HG03469 (cell line): Measurements from ENCODE around the gene DDX55.

Source experiments
- ATAC-seq: cut with Tn5 transposase; IDR thresholded peaks from one replicate; pipeline ENCODE4 v1.9.1; 2021; ENCODE audit warnings: mild to moderate bottlenecking, moderate library complexity, moderate number of reproducible peaks; ENCODE audit not compliant: unreplicated experiment

Gene DDX55

DNA sequence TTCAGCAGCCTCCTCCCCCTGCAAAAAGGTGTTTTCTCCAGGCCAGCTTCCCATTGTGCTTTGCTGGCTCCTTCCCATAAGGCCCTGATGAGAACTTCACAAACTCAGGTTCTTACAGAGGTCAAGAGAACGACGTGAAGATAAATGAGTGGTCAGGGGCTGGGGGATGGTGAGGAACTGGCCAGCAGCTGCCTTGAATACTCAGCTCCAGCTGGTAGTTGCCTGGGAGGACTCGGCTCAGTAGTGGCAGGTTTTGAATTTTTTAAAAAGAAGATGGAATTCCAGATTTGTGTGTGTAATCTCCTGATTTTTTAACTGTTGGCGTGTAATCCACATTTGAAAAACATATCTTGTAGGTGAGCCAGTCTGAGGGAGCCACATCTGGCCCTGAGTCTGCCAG, 5.9 kb downstream of the DDX55 start:
- ATAC-seq: no peak

DNA sequence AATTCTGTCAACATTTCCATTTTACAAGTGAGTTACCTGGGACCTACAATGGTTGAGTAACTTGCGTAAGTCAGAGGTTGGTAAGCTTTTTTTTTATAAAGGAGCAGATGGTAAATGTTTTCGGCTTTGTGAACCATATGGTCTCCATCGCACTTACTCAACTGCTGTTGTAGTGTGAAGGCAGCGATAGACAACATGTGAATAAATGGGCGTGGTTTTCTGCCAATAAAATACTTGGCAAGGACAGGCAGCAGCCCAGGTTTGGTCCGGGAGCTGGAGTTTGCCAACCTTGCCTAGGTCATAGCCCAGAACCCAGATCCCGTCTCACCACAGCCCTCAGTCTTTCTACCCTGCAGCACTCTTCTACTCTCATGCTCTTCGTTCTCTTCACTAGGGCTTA, 6.3 kb downstream of the DDX55 start:
- no peak for ATAC-seq

DNA sequence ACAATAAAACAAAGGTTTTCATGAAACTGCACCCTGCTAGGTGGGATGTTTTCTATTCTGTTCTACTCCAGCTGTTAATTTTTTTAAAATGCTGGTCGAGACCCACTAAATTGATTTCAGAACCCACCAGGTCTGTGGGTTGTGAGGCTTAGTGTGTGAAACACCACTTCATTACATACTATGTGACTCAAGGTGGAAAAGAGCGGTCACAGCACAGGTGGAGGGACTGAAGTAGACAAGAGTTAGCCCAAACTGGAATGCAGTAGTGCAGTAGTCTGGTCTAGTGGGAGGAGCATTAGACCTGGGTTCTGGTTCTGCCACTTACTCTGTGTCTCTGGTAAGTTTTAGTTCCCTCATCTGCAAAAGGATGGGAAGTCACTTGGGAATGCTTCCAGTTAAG, 12.2 kb downstream of the DDX55 start:
- no peak for ATAC-seq

DNA sequence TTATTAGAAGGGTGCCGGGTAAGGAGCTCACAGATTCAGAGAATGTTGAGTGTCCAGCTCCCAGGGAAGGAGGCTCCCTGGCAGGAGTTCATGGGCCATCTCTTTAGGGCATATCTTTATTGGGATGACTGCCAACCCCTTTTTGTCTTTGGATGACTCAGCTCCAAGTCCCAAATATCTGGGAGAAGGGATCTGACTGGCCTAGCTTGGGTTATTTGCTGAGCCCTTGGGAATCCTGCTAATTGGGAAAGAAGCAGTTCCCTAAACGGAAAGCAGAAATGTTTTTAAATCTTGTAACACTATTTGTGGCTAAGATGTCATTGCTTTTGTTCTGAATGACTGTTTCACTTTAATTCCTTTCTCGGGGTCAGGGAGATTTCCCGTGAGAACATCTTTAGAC, 12.6 kb downstream of the DDX55 start:
- ATAC-seq: no peak

DNA sequence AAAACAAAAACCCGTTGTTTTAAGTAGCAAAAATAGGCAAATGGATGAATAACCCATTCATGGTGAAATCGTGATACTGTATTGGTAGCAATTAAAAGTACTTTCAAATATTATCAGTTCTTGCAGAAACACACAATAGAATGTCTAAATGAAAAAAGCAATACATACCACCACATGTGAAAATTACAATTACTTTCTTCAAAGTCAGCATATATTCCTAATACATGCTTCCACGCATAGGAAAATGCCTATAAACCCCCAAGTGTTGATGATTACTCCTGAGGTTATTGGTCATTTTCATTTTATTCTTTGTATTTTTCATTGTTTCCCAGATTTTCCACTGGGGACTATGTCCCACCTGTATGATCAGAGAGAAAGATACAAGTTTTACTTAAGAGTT, 15.2 kb downstream of the DDX55 start:
- ATAC-seq: no peak

DNA sequence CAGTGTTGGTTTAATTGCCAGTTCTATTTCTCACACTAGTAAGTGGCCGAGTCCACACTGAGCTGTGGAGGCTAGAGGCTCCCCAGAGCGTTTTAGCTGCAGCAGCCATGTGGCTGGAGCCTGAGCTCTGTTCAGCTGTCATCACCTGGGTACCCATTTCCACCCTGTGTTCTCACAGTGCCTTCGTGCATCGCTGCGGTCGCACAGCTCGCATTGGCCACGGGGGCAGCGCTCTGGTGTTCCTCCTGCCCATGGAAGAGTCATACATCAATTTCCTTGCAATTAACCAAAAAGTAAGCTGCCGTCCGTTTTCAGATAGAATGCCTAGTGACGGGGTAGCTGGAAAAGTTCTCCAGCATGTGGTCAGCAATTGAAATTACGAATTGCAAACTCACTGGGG, 15.7 kb downstream of the DDX55 start:
- ATAC-seq: no peak

DNA sequence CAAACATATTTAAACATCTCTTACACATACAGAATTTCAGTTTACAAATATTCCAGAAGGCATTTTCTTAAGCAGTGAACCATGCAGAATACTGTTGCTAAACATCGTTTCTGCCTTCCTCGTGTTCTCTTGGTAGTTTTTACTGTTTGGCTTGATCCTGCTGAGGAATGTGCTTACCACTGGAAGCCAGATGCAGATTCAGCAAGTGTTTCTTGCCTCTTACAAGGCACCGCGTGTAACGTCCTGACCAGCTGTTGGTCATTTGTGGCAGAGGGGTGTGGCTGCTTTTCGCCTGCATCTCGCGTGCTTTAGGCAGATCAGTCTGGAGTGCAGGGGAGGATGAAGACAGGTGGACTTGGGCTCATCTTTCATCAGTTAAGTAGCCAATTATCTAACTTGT, 19.2 kb downstream of the DDX55 start:
- no peak for ATAC-seq

DNA sequence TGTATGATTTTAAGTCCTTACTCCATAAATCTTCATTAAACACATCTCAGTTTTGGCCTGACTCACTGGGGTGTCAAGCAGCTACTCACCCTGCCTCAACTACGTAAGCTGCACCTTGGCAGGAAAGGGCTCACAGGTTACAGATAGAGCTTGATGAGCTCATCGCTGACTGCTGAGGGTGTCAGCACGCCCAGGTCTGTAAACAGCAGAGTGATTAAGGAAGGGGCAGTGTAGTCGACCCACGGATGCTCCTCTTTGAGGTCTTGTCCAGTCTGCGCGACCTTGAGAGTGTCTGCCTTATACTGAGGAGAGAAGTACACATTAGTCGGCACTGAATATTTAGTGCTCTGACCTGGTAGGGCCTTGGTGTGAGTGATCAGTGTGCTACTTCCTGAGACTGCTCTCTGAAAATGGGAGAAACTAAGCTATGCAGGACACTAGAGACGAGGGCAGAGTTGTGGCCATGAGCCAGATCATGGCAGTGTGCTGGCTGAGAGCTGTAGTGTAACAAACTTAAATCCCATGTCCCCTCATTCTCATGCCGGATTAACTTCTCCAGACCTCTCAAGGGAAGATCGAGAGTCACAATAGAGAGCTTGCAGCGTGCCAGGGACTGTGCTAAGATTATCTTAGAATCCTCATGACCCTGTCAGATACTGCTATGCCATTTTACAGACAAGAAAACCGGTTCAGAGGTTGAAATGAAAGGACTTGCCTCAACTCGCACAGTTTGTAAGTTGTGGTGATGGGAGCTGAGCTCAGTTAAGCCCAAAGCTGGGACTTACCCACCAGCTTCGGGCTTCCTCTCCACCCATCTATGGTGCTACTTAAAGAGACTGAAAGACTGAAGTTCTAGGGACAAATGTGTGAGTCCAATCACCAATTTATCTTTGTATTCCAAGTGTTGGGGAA, 20.0 kb downstream of the DDX55 start:
- no peak for ATAC-seq

DNA sequence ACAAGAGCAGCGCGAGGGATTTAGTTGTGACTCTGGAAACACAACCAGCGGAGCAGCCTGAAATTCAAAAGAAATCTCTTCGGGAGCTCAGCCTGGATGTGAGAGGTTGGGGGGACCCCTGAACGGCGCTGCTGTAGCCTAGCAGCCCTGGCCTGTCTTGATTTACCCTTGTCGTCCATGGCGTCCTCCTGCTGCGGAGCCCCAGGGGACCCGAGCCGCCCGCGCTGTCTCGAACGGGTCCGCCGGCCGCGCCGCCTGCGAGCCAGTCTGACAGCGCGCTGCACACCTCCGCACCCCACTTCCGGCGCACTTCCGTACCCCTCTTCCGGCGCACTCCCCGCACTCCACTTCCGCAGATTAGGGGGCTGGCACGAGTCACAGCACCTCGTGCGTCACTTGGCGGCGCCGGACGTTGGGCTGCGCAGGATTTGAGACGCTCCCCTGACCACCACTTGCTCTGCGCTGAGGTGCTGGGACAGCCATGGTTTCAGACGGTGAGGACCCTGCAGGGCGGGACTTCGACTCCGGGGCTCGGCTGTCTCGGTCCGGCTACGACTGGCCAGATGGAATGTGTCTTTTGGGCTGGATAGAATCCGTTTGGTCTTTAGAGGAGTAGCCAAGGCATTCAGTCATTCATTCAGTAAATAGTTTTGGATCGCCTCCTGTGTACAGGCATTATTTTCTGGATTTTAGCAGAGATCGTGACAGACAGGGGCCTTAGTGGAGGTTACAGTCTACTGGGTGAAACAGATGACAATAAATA, 31.7 kb downstream of the DDX55 start, which contains the start of the genes EIF2B1 and GTF2H3:
EIF2B1 (minus strand) TSS at position 308 of the 763 bp plus-strand sequence; CDS start at position 179, 129 bp downstream.
GTF2H3 (plus strand) TSS at position 451 of the 763 bp plus-strand sequence; CDS start at position 482, 31 bp downstream.
- ATAC-seq: peak; percentile 83

DNA sequence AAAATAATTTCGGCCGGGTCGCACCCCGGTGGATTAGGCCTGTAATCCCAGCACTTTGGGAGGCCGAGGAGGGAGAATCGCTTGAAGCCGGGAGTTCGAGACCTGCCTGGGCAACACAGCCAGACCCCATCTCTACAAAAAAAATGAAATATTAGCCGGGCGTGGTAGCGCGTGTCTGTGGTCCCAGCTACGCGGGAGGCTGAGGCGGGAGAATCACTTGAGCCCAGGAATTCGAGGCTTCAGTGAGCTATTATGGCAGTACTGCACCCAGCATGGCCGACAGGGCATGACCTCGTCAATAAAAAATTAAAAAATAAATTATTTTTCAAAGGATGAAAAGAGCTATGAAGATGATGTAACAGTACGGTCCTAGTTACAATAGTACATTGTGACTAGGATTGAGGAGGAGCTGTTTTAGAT, 32.3 kb downstream of the DDX55 start:
- ATAC-seq: no peak

DNA sequence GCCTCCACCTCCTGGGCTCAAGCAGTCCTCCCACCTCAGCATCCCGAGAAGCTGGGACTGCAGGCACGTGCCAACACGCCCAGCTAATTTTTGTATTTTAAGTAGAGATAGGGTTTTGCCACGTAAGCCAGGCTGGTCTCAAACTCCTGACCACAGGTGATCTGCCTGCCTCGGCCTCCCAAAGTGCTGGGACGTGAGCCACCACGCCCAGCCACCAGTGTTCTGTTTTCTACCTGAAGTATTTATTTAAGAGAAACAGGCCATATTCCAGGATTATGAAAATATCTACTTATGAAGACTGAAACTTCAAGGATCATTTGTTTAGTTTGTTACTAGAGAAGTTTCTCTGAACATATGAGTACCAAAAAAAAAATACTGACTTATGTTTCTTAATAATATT, 42.0 kb downstream of the DDX55 start:
- ATAC-seq: no peak

DNA sequence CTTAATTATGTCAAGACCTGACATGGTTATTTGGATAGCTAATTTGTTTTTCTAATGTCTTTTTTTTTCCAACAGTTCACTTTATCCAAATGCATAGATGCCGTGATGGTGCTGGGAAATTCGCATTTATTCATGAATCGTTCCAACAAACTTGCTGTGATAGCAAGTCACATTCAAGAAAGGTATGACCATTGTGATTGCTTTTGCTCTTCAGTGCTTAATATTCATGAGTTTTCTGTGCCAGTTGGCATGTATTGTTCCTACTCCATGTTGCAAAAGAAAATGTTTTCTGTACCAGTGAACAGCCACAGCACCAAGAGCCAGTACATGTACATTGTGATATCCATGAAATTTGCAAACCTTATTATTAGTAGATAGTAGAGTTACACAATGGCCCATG, 43.5 kb downstream of the DDX55 start:
- no peak for ATAC-seq

DNA sequence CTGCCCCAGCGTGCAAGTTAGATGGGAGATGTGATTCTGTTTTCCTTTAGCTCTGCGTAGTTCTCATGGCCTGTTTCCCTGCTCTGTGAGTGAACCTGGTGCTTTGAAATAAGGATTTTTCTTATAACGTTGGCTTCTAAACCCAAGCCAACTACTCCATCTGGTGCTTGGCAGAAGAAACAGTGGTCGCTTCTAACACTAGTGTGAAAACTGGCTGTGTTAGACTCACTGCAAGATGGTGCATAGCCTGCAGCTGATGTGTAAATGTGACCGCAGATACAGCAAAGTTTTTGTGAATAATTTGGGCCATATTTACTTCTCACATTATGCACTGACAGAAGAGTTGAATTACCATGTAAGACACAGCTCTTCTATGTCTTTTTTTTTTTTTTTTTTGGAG, 44.0 kb downstream of the DDX55 start:
- ATAC-seq: no peak

DNA sequence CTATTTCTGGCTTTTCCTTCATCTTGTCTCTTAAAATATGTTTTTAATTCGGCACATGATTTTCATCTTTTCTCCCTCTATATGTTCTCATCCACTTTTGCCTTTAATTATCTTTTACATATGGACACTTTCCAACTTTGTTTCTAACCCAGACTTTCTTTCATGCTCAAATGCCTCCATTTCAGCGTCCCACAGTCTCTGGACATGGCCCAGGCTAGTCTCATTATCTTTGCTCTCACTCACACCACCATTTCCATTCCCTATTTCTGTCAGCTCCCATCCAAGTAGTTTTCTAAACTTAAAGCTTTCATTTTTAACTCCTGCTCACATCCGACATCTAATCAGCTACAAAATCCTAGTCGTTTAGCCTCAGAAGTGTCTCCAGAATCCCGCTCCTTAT, 46.5 kb downstream of the DDX55 start:
- no peak for ATAC-seq

DNA sequence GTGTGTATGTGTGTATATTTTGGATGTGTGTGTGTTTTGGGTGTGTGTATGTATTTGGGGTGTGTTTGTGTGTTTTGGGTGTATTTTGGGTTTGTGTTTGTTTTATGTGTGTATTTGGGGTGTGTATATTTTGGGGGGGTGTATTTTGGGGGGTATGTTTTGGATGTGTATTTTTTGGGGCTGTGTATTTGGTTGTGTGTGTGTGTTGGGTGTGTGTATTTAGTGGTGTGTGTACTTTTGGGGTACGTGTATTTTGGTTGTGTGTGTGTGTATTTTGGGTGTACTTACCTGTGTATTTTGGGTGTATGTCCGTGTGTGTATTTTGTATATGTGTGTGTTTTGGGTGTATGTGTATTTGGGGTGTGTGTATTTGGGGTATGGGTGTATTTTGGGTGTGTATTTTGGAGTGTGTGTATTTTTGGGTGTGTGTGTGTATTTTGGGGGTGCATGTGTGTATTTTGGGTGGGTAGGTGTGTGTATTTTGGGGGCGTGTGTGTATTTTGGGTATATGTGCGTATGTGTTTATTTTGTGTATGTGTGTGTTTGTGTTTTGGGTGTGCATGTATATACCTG, 52.3 kb downstream of the DDX55 start:
- ATAC-seq: no peak

DNA sequence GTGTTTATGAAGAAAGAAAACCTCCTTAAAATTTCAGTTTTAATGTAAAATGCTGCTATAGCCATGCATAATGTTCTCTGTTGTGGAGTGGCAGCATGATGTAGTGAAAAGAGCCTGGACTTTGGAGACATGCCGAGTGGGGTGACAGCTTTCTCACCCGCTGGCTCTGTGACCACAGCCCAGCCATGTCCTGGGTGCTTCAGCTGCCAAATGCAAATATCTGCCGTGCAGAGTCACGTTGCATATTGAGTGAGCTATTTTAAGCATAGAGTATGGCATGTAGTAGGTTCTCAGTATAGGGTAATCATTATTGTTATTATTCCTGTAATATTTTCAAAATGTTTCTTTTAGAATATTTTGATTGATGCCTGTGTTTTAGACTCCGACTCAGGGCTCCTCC, 53.5 kb downstream of the DDX55 start:
- ATAC-seq: peak; percentile 57

DNA sequence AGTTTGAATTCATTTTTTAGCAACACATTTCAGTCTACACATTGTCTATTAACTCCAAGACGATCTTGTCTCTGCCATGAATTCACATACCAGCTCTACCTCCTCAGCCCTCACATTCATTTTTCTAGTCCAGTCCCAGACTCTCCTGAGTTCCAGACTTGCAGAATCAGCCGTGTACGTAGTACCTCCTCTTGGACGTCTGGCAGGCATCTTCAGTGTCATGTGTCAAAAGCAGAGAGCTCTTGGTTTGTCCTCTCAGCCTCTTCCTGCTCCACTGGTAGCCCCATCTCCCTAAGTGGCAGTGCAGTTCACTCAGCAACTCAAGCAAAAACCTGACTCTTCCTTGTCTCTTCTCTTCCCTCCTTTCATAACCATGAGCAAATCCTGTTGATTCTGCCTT, 54.5 kb downstream of the DDX55 start:
- ATAC-seq: no peak

DNA sequence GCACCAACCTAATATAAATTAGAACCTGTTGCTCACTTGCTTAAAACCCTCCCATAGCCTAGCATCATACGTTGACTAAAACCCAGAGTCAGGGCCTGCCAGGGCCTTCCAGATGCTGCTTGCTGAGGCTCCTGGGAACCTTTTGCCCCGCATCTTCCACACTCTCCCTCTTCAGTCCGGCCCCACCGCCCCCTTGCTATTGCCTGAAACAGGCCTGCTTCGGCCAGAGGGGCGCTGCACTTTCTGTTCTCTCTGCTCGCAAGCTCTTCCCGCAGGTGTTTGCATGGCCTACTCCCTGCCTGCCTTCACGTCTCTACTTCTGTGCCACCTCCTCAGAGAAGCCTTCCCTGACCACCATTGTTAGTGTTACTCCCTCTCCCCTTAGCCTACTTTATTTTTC, 55.3 kb downstream of the DDX55 start:
- ATAC-seq: no peak

DNA sequence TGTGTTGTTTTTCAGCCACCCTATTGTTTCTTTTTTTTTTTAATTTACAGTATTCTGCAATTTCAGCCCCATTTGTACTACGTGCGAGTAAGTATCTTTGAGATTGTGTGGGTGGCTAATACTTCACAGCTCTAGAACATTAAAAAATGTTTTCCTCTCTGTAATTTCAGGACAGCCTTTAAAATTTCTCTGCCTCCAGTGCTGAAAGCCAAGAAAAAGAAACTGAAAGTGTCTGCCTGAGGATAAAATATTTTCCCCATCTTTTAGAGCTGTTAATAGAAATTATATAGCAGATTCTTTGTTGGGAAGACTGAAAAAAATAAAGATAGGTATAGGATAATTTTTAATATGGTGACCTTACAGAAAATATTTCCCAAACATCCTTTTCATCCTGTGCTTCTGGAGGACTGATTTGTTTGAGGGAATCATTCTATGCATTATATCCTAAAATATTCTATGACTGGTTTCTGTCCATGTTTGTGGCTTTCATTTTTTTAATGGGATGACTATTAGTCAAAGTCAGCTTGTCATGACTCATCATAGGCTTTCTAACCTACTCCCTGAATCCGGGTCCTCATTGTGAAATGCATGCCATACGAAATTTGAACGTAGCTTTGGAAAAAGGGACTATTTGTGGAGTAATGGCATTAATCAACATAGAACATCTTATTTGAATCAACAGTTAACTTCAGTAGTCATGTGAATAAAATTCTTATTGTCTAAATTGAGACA, 58.3 kb downstream of the DDX55 start:
- ATAC-seq: no peak

DNA sequence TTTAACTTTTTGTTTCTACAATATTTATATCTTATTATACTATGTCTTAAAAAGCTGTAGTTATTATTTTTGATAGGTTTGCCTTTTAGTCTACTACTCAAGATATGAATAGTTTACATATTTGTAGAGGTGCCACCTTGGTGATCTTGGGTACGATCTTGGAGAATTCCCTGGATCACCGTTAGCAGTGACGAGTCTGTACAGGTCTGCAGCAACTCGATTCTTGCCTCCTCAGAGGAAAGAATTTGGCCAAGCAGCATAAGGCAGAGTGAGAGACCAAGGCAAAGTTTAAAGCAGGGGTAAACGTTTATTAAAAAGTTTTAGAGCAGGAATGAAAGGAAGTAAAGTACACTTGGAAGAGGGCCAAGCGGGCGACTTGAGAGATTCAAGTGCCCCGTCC, 65.9 kb downstream of the DDX55 start:
- no peak for ATAC-seq
